GM12874 (cell line): ENCODE data around the gene PPME1.

ENCODE experiments used
- TF ChIP-seq, protein P1 (sequence below): IDR thresholded peaks from 2 replicates; pipeline ENCODE4 v1.5.1; 2011; ENCODE audit warnings: low read depth, mild to moderate bottlenecking, control low read depth, low read length, moderate library complexity; ENCODE audit not compliant: insufficient read depth

PPME1 gene

DNA sequence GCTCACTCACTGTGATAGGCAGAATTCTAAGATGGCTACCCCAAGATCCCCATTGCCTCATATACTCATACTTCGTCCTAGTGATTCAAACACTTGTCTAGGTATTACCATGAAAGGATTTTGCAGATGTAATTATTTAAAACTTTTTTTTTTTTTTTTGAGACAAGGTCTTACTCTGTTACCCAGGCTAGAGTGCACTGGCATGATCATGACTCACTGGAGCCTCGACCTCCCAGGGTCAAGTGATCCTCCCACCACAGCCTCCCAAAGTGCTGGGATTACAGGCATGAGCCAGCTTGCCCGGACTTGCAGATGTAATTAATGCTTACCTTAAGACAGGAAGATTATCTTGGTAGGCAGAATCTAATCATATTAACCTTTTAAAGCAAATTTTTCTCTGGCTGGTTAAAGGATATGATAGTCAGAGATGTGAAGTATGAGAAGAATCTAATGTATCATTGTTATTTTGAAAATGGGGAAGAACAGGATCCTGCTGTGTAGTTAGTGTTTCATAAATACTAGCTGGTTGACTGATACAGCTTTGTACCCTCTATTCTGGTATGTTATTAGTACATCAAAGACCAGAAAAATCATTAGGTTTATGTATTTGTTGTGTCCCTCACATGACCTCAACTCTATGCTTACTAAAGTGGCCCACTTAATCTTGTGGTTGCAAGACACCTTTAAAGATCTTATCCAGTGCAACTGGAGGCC, 35.8 kb upstream of the PPME1 start:
- TF ChIP-seq, protein P1, sequence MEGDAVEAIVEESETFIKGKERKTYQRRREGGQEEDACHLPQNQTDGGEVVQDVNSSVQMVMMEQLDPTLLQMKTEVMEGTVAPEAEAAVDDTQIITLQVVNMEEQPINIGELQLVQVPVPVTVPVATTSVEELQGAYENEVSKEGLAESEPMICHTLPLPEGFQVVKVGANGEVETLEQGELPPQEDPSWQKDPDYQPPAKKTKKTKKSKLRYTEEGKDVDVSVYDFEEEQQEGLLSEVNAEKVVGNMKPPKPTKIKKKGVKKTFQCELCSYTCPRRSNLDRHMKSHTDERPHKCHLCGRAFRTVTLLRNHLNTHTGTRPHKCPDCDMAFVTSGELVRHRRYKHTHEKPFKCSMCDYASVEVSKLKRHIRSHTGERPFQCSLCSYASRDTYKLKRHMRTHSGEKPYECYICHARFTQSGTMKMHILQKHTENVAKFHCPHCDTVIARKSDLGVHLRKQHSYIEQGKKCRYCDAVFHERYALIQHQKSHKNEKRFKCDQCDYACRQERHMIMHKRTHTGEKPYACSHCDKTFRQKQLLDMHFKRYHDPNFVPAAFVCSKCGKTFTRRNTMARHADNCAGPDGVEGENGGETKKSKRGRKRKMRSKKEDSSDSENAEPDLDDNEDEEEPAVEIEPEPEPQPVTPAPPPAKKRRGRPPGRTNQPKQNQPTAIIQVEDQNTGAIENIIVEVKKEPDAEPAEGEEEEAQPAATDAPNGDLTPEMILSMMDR: no peak

DNA sequence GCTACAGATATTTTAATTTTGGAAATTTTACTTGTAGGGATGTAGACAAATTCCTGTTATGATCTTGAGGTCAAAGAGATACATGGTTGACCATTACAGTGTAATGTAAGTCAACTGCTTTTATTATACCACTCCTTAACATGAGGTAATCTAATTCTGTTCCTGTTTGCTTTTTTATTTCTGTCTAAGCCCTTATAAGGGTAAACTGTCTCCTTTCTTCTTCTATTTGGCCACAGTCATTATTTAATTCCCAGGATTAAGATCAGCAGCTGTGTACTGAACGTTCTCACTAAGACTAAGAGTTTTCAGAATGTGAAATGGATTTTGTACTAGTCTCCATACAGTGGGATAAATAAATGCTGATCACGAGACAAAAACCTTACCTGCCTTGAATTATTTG, 33.1 kb upstream of the PPME1 start:
- TF ChIP-seq, protein P1: no peak

GRCh38 chr11:74138572-74138971, 32.5 kb upstream of the PPME1 start:
- TF ChIP-seq, protein P1: no peak

GRCh38 chr11:74139151-74139918, 31.8 kb upstream of the PPME1 start:
- TF ChIP-seq, protein P1: no peak

DNA sequence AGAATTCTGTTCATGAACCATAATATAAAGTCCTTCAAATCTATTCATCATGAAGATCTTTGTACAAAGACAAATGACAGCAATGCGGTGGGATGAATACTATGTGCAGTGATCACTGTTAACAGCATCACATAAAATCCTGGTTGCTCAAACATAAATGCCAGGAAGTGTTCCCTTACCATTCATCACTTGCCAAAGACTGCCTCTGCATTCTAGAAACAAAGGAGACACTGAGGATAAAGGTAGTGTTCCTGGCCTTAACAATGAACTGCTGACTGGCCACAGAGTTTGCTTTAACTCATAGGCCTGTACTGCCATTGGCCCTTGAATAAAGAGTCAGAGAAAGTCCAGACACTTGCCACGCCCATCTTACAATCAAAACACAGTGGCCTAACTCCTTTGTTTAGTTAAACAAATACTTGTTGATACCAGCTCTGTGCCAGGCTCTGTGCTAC, 29.8 kb upstream of the PPME1 start:
- TF ChIP-seq, protein P1: no peak

DNA sequence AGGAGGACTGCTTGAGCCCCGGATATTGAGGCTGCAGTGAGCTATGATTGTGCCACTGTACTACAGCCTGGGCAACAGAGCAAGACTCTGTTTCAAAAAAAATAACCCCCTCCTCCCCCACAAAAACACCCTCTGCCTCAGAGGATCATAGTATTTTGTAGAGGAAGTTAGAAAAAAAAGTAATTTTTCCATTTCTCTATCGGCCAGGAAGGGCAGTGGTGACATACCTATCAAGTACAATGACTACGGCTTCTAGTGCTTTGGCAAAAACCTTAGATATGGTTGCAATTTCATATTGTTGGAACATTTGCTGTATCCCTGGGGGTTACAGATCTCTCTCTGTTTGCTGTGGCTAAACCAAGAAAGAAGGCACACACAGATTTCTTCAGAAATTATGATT, 29.2 kb upstream of the PPME1 start:
- TF ChIP-seq, protein P1: no peak

GRCh38 chr11:74142624-74143023, 28.5 kb upstream of the PPME1 start:
- TF ChIP-seq, protein P1: no peak
